ENCODE measurements around the gene GAS5. TPM values are rescaled to one million over a fixed set of nuclear protein-coding genes. Genes with fewer than 3 reads are reported as not detected.
A peak's percentile ranks its signal among the peaks of the same experiment; 100 is the strongest.

Gene GAS5
- total RNA-seq, 2 donors from 2014 or later = 456 to 587 TPM

GRCh38 chr1:173915596-173915995, 47.8 kb upstream of the GAS5 start:
- H3K4me1 Mint-ChIP-seq = no peaks in the 10 kb centered on the region
- no peak overlapping the region for H3K4me3 Mint-ChIP-seq
- no peaks in the 10 kb centered on the region for H3K36me3 Mint-ChIP-seq (ENCODE audit: low read depth)
- H3K9ac ChIP-seq (ENCODE audit: extremely low read depth, low read length, poor library complexity, severe bottlenecking) = no peak overlapping the region
- TF ChIP-seq CTCF (conservative IDR thresholded peaks at IDR 0.05) = no peak
- no peaks in the 10 kb centered on the region for H3K9me3 Mint-ChIP-seq
- DNase-seq = no peak
- no peak overlapping the region for H3K27ac ChIP-seq (ENCODE audit: low read depth, low read length)
- H3K36me3 ChIP-seq (ENCODE audit: control insufficient read depth, insufficient read depth, low read length) = no peaks in the 10 kb centered on the region
- H3K27ac Mint-ChIP-seq = no peak overlapping the region
- no peaks in the 10 kb centered on the region for H3K27me3 ChIP-seq (ENCODE audit: control insufficient read depth, insufficient read depth, low read length, poor library complexity, severe bottlenecking)
- H3K27me3 Mint-ChIP-seq (ENCODE audit: insufficient read depth) = no peaks in the 10 kb centered on the region
- WGBS, 2 experiments (ENCODE audit: insufficient coverage in 1 of 2, insufficient read length in 1 of 2) = 88 to 90% methylated on average over 2 of the region's 2 CpGs
- H3K4me1 ChIP-seq (ENCODE audit: control insufficient read depth, insufficient read depth, low read length) = no peaks in the 10 kb centered on the region
- H3K9me3 ChIP-seq (ENCODE audit: control insufficient read depth, low read length) = no peaks in the 10 kb centered on the region
- H3K4me3 ChIP-seq (ENCODE audit: low read length) = no peak overlapping the region

GRCh38 chr1:173914366-173914871, 46.6 kb upstream of the GAS5 start:
- peaks cover 4% of the 10 kb centered on the region for H3K36me3 Mint-ChIP-seq (ENCODE audit: low read depth)
- no peak overlapping the region for H3K4me3 ChIP-seq (ENCODE audit: low read length)
- no peaks in the 10 kb centered on the region for H3K36me3 ChIP-seq (ENCODE audit: control insufficient read depth, insufficient read depth, low read length)
- no peak overlapping the region for H3K9ac ChIP-seq (ENCODE audit: extremely low read depth, low read length, poor library complexity, severe bottlenecking)
- H3K27ac ChIP-seq (ENCODE audit: low read depth, low read length) = no peak overlapping the region
- WGBS, 2 experiments (ENCODE audit: insufficient coverage in 1 of 2, insufficient read length in 1 of 2) = 83 to 84% methylated on average over 13 of the region's 13 CpGs
- no peaks in the 10 kb centered on the region for H3K9me3 ChIP-seq (ENCODE audit: control insufficient read depth, low read length)
- H3K27me3 ChIP-seq (ENCODE audit: control insufficient read depth, insufficient read depth, low read length, poor library complexity, severe bottlenecking) = no peaks in the 10 kb centered on the region
- no peaks in the 10 kb centered on the region for H3K4me1 ChIP-seq (ENCODE audit: control insufficient read depth, insufficient read depth, low read length)
- no peaks in the 10 kb centered on the region for H3K9me3 Mint-ChIP-seq
- peak; percentile 80 for DNase-seq
- no peaks in the 10 kb centered on the region for H3K4me1 Mint-ChIP-seq
- no peak overlapping the region for H3K4me3 Mint-ChIP-seq
- peak; percentile 92 for TF ChIP-seq CTCF (conservative IDR thresholded peaks at IDR 0.05)
- H3K27ac Mint-ChIP-seq = no peak overlapping the region
- H3K27me3 Mint-ChIP-seq (ENCODE audit: insufficient read depth) = no peaks in the 10 kb centered on the region

GRCh38 chr1:173913111-173913510, 45.3 kb upstream of the GAS5 start:
- WGBS, 2 experiments (ENCODE audit: insufficient coverage in 1 of 2, insufficient read length in 1 of 2) = 94 to 100% methylated on average over 2 to 3 of the region's 3 CpGs
- Mint-ChIP-seq H3K27me3 (ENCODE audit: insufficient read depth) (no peaks in the 10 kb centered on the region), H3K4me1 (no peaks in the 10 kb centered on the region), H3K36me3 (ENCODE audit: low read depth) (peaks cover 5% of the 10 kb centered on the region), H3K9me3 (no peaks in the 10 kb centered on the region), H3K4me3 (no peak overlapping the region), H3K27ac (no peak overlapping the region)
- no peak for DNase-seq
- Histone ChIP-seq H3K27ac (ENCODE audit: low read depth, low read length) (no peak overlapping the region), H3K9ac (ENCODE audit: extremely low read depth, low read length, poor library complexity, severe bottlenecking) (no peak overlapping the region), H3K9me3 (ENCODE audit: control insufficient read depth, low read length) (no peaks in the 10 kb centered on the region), H3K4me1 (ENCODE audit: control insufficient read depth, insufficient read depth, low read length) (no peaks in the 10 kb centered on the region), H3K36me3 (ENCODE audit: control insufficient read depth, insufficient read depth, low read length) (no peaks in the 10 kb centered on the region), H3K27me3 (ENCODE audit: control insufficient read depth, insufficient read depth, low read length, poor library complexity, severe bottlenecking) (no peaks in the 10 kb centered on the region), H3K4me3 (ENCODE audit: low read length) (no peak overlapping the region)
- TF ChIP-seq CTCF (conservative IDR thresholded peaks at IDR 0.05) = no peak

Measured in endodermal cell (in vitro differentiated cells).